ENCODE results near the gene HMGN2.
"Not testable (repeated sequence)": the region's sequence is repeated elsewhere in the genome, so short reads cannot be mapped to it uniquely, and the experiment has no call there.

HMGN2 gene

GRCh38 chr1:26477446-26478152 is 5.4 kb downstream of the HMGN2 start:
- no peak for DNase-seq (ENCODE audit: low read depth)

GRCh38 chr1:26478159-26478558 is 5.9 kb downstream of the HMGN2 start:
- no peak for DNase-seq (ENCODE audit: low read depth)

GRCh38 chr1:26478988-26479387 is 6.7 kb downstream of the HMGN2 start:
- DNase-seq (ENCODE audit: low read depth): no peak

- no peak for DNase-seq (ENCODE audit: low read depth)
Observed at GRCh38 chr1:26482921-26483320, 10.7 kb downstream of the HMGN2 start.

- DNase-seq (ENCODE audit: low read depth): no peak
Observed at GRCh38 chr1:26483980-26484379, 11.7 kb downstream of the HMGN2 start.

- no peak for DNase-seq (ENCODE audit: low read depth)
Observed at GRCh38 chr1:26490155-26490554, 17.9 kb downstream of the HMGN2 start.

- DNase-seq (ENCODE audit: low read depth): no peak
Observed at GRCh38 chr1:26493267-26493666, 21.0 kb downstream of the HMGN2 start.

GRCh38 chr1:26493938-26494337 is 21.7 kb downstream of the HMGN2 start:
- no peak for DNase-seq (ENCODE audit: low read depth)

- no peak for DNase-seq (ENCODE audit: low read depth)
Observed at GRCh38 chr1:26496861-26497260, 24.6 kb downstream of the HMGN2 start.

GRCh38 chr1:26498894-26499293 is 26.7 kb downstream of the HMGN2 start:
- DNase-seq (ENCODE audit: low read depth): no peak

GRCh38 chr1:26500488-26501175 is 28.4 kb downstream of the HMGN2 start:
- DNase-seq (ENCODE audit: low read depth): peak; percentile 94

GRCh38 chr1:26510711-26511110 is 38.5 kb downstream of the HMGN2 start:
- DNase-seq (ENCODE audit: low read depth): not testable (repeated sequence)

GRCh38 chr1:26515836-26516235 is 43.6 kb downstream of the HMGN2 start:
- DNase-seq (ENCODE audit: low read depth): not testable (repeated sequence)

GRCh38 chr1:26516987-26517765 is 44.9 kb downstream of the HMGN2 start:
- no peak for DNase-seq (ENCODE audit: low read depth)

- no peak for DNase-seq (ENCODE audit: low read depth)
Observed at GRCh38 chr1:26517766-26518049, 45.5 kb downstream of the HMGN2 start.

- DNase-seq (ENCODE audit: low read depth): no peak
Observed at GRCh38 chr1:26518355-26518754, 46.1 kb downstream of the HMGN2 start.

- DNase-seq (ENCODE audit: low read depth): no peak
Observed at GRCh38 chr1:26520339-26520738, 48.1 kb downstream of the HMGN2 start.

GRCh38 chr1:26521669-26522030 is 49.4 kb downstream of the HMGN2 start:
- DNase-seq (ENCODE audit: low read depth): no peak

- no peak for DNase-seq (ENCODE audit: low read depth)
Observed at GRCh38 chr1:26522073-26522472, 49.8 kb downstream of the HMGN2 start.

- DNase-seq (ENCODE audit: low read depth): no peak
Observed at GRCh38 chr1:26524181-26524580, 51.9 kb downstream of the HMGN2 start.
